ENCODE measurements around the gene SMTNL1. TPM values are rescaled to one million over a fixed set of nuclear protein-coding genes. Genes with fewer than 3 reads are reported as not detected.

The SMTNL1 gene
- polyA plus RNA-seq, 1 of the 3 experiments (the other 2 are of a cell fraction): not detected

DNA sequence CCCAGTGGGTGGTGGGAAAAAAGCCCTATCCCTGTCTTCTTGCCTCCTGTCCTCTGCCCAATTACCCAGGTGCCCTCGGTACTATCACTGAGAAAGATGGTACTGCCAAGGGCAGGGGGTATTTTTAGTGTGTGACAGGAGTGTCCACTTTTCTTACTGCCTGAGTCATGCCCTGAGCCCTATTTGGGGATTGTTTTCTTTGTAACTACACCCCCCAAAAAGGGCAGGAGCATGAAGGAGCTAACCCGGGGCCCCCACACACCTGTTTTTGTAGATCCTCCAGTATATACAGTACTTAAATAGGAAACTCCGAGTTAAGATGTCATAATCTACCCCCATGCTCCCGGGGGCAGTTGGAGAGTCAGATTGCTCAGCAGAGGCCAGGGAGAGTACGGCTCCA lies 3.8 kb downstream of the SMTNL1 start:
- no peak for DNase-seq

More for the DNA sequence above, 3.8 kb downstream of the SMTNL1 start:
- ChIA-PET POLR2A (no interaction called here), CTCF (no interaction called here)
- no peaks in the 10 kb centered on the region for H3K9me3 ChIP-seq
- H3K27ac ChIP-seq (ENCODE audit: low read depth in 2 of 2, low read length in 1 of 2): no peak overlapping the region
- no peak overlapping the region for H3K4me3 ChIP-seq (ENCODE audit: low read depth in 2 of 2, low read length in 1 of 2)
- no peak overlapping the region for H3K9ac ChIP-seq
- H3F3A ChIP-seq (replicated peaks; ENCODE audit: insufficient read depth): no peaks in the 10 kb centered on the region
- H2AFZ ChIP-seq (ENCODE audit: low read depth): no peak overlapping the region
- no peaks in the 10 kb centered on the region; a peak in 1 of 4 replicates for H3K4me1 ChIP-seq (ENCODE audit: control insufficient read depth in 1 of 2, insufficient read depth in 2 of 2, low read depth in 1 of 2, low read length in 1 of 2)
- TF ChIP-seq USF1 (IDR thresholded peaks at IDR 0.05; ENCODE audit: borderline replicate concordance, low read depth) (no peak), GATA2 (CRISPR knock-in tag; IDR thresholded peaks at IDR 0.05) (no peak), ZBTB33 (IDR thresholded peaks at IDR 0.05; ENCODE audit: borderline replicate concordance, low read depth) (no peak), YY1 (IDR thresholded peaks at IDR 0.05; ENCODE audit: low read depth) (no peak), SMC3 (IDR thresholded peaks at IDR 0.05; ENCODE audit: low read depth, low read length) (no peak), SIN3A (IDR thresholded peaks at IDR 0.05; ENCODE audit: borderline replicate concordance, low read depth, low read length) (no peak), IRF3 (IDR thresholded peaks at IDR 0.05; ENCODE audit: low read depth, low read length) (no peak), TAF1 (IDR thresholded peaks at IDR 0.05; ENCODE audit: borderline replicate concordance, low read depth, low read length) (no peak), EZH2phosphoT487 (IDR thresholded peaks at IDR 0.05; ENCODE audit: borderline replicate concordance, low read depth) (no peak), FOXJ3 (CRISPR knock-in tag; IDR thresholded peaks at IDR 0.05) (no peak), MAX (IDR thresholded peaks at IDR 0.05; ENCODE audit: low read depth) (no peak)
- TF ChIP-seq, protein P1, sequence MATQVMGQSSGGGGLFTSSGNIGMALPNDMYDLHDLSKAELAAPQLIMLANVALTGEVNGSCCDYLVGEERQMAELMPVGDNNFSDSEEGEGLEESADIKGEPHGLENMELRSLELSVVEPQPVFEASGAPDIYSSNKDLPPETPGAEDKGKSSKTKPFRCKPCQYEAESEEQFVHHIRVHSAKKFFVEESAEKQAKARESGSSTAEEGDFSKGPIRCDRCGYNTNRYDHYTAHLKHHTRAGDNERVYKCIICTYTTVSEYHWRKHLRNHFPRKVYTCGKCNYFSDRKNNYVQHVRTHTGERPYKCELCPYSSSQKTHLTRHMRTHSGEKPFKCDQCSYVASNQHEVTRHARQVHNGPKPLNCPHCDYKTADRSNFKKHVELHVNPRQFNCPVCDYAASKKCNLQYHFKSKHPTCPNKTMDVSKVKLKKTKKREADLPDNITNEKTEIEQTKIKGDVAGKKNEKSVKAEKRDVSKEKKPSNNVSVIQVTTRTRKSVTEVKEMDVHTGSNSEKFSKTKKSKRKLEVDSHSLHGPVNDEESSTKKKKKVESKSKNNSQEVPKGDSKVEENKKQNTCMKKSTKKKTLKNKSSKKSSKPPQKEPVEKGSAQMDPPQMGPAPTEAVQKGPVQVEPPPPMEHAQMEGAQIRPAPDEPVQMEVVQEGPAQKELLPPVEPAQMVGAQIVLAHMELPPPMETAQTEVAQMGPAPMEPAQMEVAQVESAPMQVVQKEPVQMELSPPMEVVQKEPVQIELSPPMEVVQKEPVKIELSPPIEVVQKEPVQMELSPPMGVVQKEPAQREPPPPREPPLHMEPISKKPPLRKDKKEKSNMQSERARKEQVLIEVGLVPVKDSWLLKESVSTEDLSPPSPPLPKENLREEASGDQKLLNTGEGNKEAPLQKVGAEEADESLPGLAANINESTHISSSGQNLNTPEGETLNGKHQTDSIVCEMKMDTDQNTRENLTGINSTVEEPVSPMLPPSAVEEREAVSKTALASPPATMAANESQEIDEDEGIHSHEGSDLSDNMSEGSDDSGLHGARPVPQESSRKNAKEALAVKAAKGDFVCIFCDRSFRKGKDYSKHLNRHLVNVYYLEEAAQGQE (IDR thresholded peaks at IDR 0.05; ENCODE audit: low read depth, low read length): no peak
- H3K4me2 ChIP-seq: no peak overlapping the region
- H3K27me3 ChIP-seq (ENCODE audit: insufficient read depth): no peaks in the 10 kb centered on the region
- no peaks in the 10 kb centered on the region for H3K9me2 ChIP-seq
- 70% methylated on average over 5 of the region's 5 CpGs for WGBS (ENCODE audit: low lambda C conversion rate)
- H3K36me3 ChIP-seq (replicated peaks in 1 of 2; ENCODE audit: control insufficient read depth in 1 of 2, insufficient read depth in 2 of 2, low read length in 1 of 2): no peaks in the 10 kb centered on the region
- no peaks in the 10 kb centered on the region for H4K20me1 ChIP-seq (ENCODE audit: insufficient read depth)
- H3K79me2 ChIP-seq (ENCODE audit: insufficient read depth): no peaks in the 10 kb centered on the region

Measured in SK-N-SH (cell line).